Measurements from ENCODE around the gene ODAD4. TPM values are rescaled to one million over a fixed set of nuclear protein-coding genes. Genes with fewer than 3 reads are reported as not detected.

The ODAD4 gene
- total RNA-seq, 2 experiments from 2014 or later, result 2.2 to 2.7 TPM

GRCh38 chr17:41905172-41905571, 25.2 kb upstream of the ODAD4 start:
- Mint-ChIP-seq H3K27ac (no peak overlapping the region), H3K4me1 (ENCODE audit: low read depth) (no peaks in the 10 kb centered on the region), H3K9me3 (no peaks in the 10 kb centered on the region), H3K36me3 (ENCODE audit: low read depth) (peaks cover 80% of the 10 kb centered on the region), H3K27me3 (no peaks in the 10 kb centered on the region), H3K4me3 (no peak overlapping the region)
- Histone ChIP-seq H3K4me3 (ENCODE audit: low read length) (no peak overlapping the region), H3K27me3 (ENCODE audit: control insufficient read depth in 1 of 2, insufficient read depth in 2 of 2, low read length in 2 of 2) (no peaks in the 10 kb centered on the region), H3K36me3 (ENCODE audit: insufficient read depth, low read length) (peaks cover 86% of the 10 kb centered on the region), H3K9me3 (ENCODE audit: control insufficient read depth in 1 of 2, insufficient read depth in 1 of 2, low read length in 2 of 2) (no peaks in the 10 kb centered on the region), H3K4me1 (ENCODE audit: insufficient read depth, low read length) (no peaks in the 10 kb centered on the region), H3K27ac (ENCODE audit: low read depth in 1 of 2, low read length in 2 of 2) (no peak overlapping the region)
- DNase-seq (no peak), ATAC-seq (ENCODE audit: poor library complexity) (no peak)
- intact Hi-C loops (cut with DNase I, micrococcal nuclease), result no loop called here
- TF ChIP-seq CTCF (IDR thresholded peaks at IDR 0.05), result no peak
- ChIA-PET CTCF (no interaction called here), POLR2A (no interaction called here)

- Mint-ChIP-seq H3K9me3 (no peaks in the 10 kb centered on the region), H3K36me3 (ENCODE audit: low read depth) (peaks cover 81% of the 10 kb centered on the region), H3K4me1 (ENCODE audit: low read depth) (no peaks in the 10 kb centered on the region), H3K27ac (no peak overlapping the region), H3K4me3 (no peak overlapping the region), H3K27me3 (no peaks in the 10 kb centered on the region)
- Histone ChIP-seq H3K27me3 (ENCODE audit: control insufficient read depth in 1 of 2, insufficient read depth in 2 of 2, low read length in 2 of 2) (no peaks in the 10 kb centered on the region), H3K36me3 (ENCODE audit: insufficient read depth, low read length) (peaks cover 88% of the 10 kb centered on the region), H3K27ac (ENCODE audit: low read depth in 1 of 2, low read length in 2 of 2) (no peak overlapping the region), H3K9me3 (ENCODE audit: control insufficient read depth in 1 of 2, insufficient read depth in 1 of 2, low read length in 2 of 2) (no peaks in the 10 kb centered on the region), H3K4me3 (ENCODE audit: low read length) (no peak overlapping the region), H3K4me1 (ENCODE audit: insufficient read depth, low read length) (peaks cover 2% of the 10 kb centered on the region)
- TF ChIP-seq CTCF (IDR thresholded peaks at IDR 0.05), result no peak
- POLR2A ChIA-PET, result no interaction called here
- CTCF ChIA-PET, result no interaction called here
- intact Hi-C loops (cut with DNase I, micrococcal nuclease), result no loop called here
- DNase-seq (no peak), ATAC-seq (ENCODE audit: poor library complexity) (no peak)
These were observed 23.8 kb upstream of the ODAD4 start for GRCh38 chr17:41906465-41907184.

GRCh38 chr17:41907185-41907556, 23.2 kb upstream of the ODAD4 start:
- peaks cover 2% of the 10 kb centered on the region for H3K4me1 ChIP-seq (ENCODE audit: insufficient read depth, low read length)
- ChIA-PET POLR2A (no interaction called here), CTCF (no interaction called here)
- H3K27ac Mint-ChIP-seq, result no peak overlapping the region
- ATAC-seq (ENCODE audit: poor library complexity) (no peak), DNase-seq (no peak)
- no peak for TF ChIP-seq CTCF (IDR thresholded peaks at IDR 0.05)
- no peaks in the 10 kb centered on the region for H3K27me3 ChIP-seq (ENCODE audit: control insufficient read depth in 1 of 2, insufficient read depth in 2 of 2, low read length in 2 of 2)
- peaks cover 78% of the 10 kb centered on the region for H3K36me3 Mint-ChIP-seq (ENCODE audit: low read depth)
- no peak overlapping the region for H3K27ac ChIP-seq (ENCODE audit: low read depth in 1 of 2, low read length in 2 of 2)
- no peaks in the 10 kb centered on the region for H3K9me3 Mint-ChIP-seq
- H3K27me3 Mint-ChIP-seq, result no peaks in the 10 kb centered on the region
- no peak overlapping the region for H3K4me3 ChIP-seq (ENCODE audit: low read length)
- no peak overlapping the region for H3K4me3 Mint-ChIP-seq
- intact Hi-C loops (cut with DNase I, micrococcal nuclease), result no loop called here
- no peaks in the 10 kb centered on the region for H3K4me1 Mint-ChIP-seq (ENCODE audit: low read depth)
- no peaks in the 10 kb centered on the region for H3K9me3 ChIP-seq (ENCODE audit: control insufficient read depth in 1 of 2, insufficient read depth in 1 of 2, low read length in 2 of 2)
- H3K36me3 ChIP-seq (ENCODE audit: insufficient read depth, low read length), result peaks cover 88% of the 10 kb centered on the region

All from CD4-positive, alpha-beta T cell (primary cell).